ENCODE results near the gene DTNB. TPM values are rescaled to one million over a fixed set of nuclear protein-coding genes. Genes with fewer than 3 reads are reported as not detected.

Gene DTNB
- total and polyA plus RNA-seq, 12 donors = 4.7 to 27.5 (median 9.4) TPM

GRCh38 chr2:25664965-25665307, 8.4 kb downstream of the DTNB start:
- Histone ChIP-seq H3K4me3 (no peak overlapping the region), H3K4me1 (replicated peaks in 1 of 2) (peaks cover 0 to 5% of the 10 kb centered on the region in 2 donors), H3K36me3 (replicated peaks in 1 of 2) (no peaks in the 10 kb centered on the region), H3K9me3 (replicated peaks in 1 of 3) (no peaks in the 10 kb centered on the region), H3K27me3 (no peaks in the 10 kb centered on the region), H3K27ac (no peak overlapping the region)
- no peak for DNase-seq
- intact Hi-C loops (cut with DNase I) = loop anchor here in 1 of 2 donors (10.0 kb wide), 1 partner anchor 60 kb away; no protein-coding TSS in a partner anchor
- TF ChIP-seq CTCF (IDR thresholded peaks at IDR 0.05) (no peak), POLR2A (IDR thresholded peaks at IDR 0.05) (no peak)
- WGBS, 4 donors = 57 to 63% (median 61%) methylated on average over 4 of the region's 4 CpGs

GRCh38 chr2:25664183-25664964, 9.0 kb downstream of the DTNB start:
- Histone ChIP-seq H3K4me3 (no peak overlapping the region), H3K27ac (no peak overlapping the region), H3K36me3 (replicated peaks in 1 of 2) (no peaks in the 10 kb centered on the region), H3K27me3 (no peaks in the 10 kb centered on the region), H3K9me3 (replicated peaks in 1 of 3) (no peaks in the 10 kb centered on the region), H3K4me1 (replicated peaks in 1 of 2) (peaks cover 0 to 5% of the 10 kb centered on the region in 2 donors)
- intact Hi-C loops (cut with DNase I) = loop anchor here in 1 of 2 donors (10.0 kb wide), 1 partner anchor 60 kb away; no protein-coding TSS in a partner anchor
- peak; percentile 56 to 79 (median 67) for DNase-seq
- no peak for TF ChIP-seq POLR2A (IDR thresholded peaks at IDR 0.05)
- TF ChIP-seq CTCF (IDR thresholded peaks at IDR 0.05) = peak; percentile 38 to 72 (median 65)
- WGBS, 4 donors = 42 to 49% (median 44%) methylated on average over 9 of the region's 9 CpGs

GRCh38 chr2:25655316-25655715, 18.1 kb downstream of the DTNB start:
- Histone ChIP-seq H3K27ac (no peak overlapping the region), H3K4me3 (no peak overlapping the region), H3K36me3 (replicated peaks in 1 of 2) (no peaks in the 10 kb centered on the region), H3K27me3 (no peaks in the 10 kb centered on the region), H3K9me3 (replicated peaks in 1 of 3) (no peaks in the 10 kb centered on the region), H3K4me1 (replicated peaks in 1 of 2) (peaks cover 0 to 8% of the 10 kb centered on the region in 2 donors)
- no peak for TF ChIP-seq CTCF (IDR thresholded peaks at IDR 0.05)
- TF ChIP-seq POLR2A (IDR thresholded peaks at IDR 0.05) = no peak
- WGBS, 4 donors = 63 to 80% (median 75%) methylated on average over 2 of the region's 2 CpGs
- intact Hi-C loops (cut with DNase I) = no loop called here
- DNase-seq = no peak

- H3K27ac ChIP-seq = no peak overlapping the region
These were observed 18.6 kb downstream of the DTNB start for GRCh38 chr2:25654801-25655200.

More at GRCh38 chr2:25654801-25655200, 18.6 kb downstream of the DTNB start:
- no peaks in the 10 kb centered on the region for H3K27me3 ChIP-seq
- 92 to 96% (median 95%) methylated on average over 4 of the region's 4 CpGs for WGBS, 4 donors
- H3K36me3 ChIP-seq (replicated peaks in 1 of 2) = no peaks in the 10 kb centered on the region
- H3K9me3 ChIP-seq (replicated peaks in 1 of 3) = no peaks in the 10 kb centered on the region
- H3K4me1 ChIP-seq (replicated peaks in 1 of 2) = peaks cover 0 to 8% of the 10 kb centered on the region in 2 donors
- no peak overlapping the region for H3K4me3 ChIP-seq
- no peak for DNase-seq
- intact Hi-C loops (cut with DNase I) = no loop called here
- TF ChIP-seq CTCF (IDR thresholded peaks at IDR 0.05) = no peak
- TF ChIP-seq POLR2A (IDR thresholded peaks at IDR 0.05) = no peak
